ENCODE measurements around the gene ASMTL. TPM values are rescaled to one million over a fixed set of nuclear protein-coding genes. Genes with fewer than 3 reads are reported as not detected.
"Not testable (repeated sequence)": the region's sequence is repeated elsewhere in the genome, so short reads cannot be mapped to it uniquely, and the experiment has no call there.

Gene ASMTL
- total RNA-seq, 1 donor from 2014 or later, result 33.1 TPM

DNA sequence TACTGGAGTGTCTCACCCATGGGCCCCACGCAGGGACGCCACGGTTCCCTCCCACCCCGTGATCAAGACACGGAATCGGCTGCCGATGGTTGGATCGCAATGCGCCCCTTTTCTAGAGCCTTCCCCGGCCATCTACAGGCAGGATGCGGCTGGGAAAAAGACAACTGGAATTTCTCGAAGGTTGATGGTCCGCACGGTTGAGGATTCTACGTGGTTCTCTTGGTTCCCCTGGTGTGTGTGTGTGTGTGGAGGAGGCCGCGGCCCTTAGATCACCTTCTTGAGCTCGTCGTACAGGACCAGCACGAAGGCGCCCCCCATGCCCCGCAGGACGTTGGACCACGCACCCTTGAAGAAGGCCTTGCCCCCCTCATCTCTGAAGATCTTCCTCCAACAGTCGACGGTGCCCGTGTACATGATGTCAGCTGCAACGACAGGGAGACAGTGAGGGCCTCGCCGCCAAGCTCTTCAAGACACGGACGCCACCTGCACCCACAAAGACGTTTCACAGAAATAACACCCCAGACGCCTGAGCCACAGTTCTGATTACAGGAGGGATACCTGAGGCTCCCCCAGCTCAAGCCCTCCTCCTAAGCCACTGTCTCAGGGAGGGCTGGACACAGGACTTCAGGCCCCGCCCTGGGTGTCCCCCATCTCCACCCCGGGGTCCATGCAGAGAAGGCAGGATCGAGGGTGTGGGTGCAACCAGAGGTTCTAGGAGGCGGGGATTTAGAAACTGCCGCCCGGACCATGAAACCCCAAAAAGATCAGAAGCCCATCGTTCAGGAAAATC, 66.2 kb downstream of the ASMTL start:
- DNase-seq (ENCODE audit: missing footprints), result no peak
- ATAC-seq, result no peak
- intact Hi-C loops (cut with DNase I), result no loop called here

DNA sequence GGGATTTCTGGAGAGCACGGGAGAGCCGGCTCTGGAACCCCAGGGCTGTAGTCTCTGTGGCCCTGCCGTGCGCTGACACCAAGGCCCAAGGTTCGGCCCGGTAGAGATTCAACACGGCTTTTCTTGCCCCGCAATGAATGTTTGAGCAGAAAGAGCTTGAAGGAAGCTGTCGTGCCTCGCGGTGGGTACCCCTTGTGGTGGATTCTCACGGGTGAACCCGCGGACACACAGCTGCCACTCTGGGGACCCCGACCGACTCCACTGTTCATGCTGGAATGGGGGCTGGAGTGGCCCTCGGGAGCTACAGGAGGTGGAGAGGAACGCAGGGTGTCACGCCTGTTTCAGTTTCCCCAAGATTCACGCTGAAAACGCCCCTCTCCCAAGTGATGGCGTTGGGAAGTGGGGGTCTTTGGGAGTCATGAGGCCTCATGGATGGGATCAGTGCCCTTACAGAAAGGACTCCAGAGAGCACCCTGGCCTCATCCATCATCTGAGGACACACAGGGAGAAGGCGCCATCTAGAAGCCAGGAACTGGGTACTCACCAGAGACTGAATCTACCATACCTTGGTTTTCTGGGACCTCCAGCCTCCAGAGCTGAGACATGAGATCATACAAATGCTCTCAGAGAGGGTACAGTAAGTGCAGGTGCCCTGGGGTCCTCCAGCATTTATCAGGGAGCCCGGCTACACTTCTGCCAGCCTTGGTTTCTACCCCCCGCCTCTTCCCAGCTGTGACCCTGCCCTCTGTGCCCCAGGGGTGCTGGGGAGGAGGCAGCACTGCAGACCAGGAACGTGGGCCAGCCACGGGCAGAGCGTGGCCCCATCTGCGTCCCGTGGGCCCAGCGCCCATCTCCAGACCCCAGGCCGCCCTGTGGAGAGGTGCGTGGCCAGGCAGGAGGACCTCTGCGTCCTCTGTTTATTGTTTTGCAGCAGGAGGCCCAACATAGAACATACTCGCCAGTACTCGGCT, 67.2 kb downstream of the ASMTL start:
- intact Hi-C loops (cut with DNase I), result no loop called here
- DNase-seq (ENCODE audit: missing footprints), result no peak

DNA sequence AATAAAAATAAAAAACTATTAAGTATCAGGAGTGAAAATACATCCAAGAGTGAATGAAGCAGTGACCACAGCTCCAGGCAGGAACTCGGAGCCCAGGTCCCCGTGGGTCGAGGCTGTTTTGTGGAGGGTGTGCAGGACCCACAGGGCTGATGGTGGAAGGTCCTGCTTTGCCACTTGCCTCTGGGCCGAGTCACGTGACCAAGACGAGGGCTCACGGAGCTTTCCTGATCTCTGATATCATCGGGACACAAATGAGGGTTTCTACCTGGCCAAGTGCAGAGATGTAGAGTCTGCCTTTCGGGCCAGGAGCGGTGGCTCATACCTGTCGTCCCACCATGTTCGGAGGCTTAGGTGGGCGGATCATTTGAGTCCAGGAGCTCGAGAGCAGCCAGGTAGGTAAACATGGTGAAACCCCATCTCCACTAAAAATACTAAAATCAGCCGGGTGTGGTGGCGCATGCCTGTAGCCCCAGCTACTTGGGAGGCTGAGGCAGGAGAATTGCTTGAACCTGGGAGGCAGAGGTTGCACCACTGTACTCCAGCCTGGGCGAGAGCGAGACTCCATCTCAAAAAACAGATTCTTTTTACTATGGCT, 68.0 kb downstream of the ASMTL start:
- ATAC-seq, result no peak
- intact Hi-C loops (cut with DNase I), result no loop called here
- DNase-seq (ENCODE audit: missing footprints), result no peak

More for the DNA sequence above, 67.2 kb downstream of the ASMTL start:
- ATAC-seq, result no peak

DNA sequence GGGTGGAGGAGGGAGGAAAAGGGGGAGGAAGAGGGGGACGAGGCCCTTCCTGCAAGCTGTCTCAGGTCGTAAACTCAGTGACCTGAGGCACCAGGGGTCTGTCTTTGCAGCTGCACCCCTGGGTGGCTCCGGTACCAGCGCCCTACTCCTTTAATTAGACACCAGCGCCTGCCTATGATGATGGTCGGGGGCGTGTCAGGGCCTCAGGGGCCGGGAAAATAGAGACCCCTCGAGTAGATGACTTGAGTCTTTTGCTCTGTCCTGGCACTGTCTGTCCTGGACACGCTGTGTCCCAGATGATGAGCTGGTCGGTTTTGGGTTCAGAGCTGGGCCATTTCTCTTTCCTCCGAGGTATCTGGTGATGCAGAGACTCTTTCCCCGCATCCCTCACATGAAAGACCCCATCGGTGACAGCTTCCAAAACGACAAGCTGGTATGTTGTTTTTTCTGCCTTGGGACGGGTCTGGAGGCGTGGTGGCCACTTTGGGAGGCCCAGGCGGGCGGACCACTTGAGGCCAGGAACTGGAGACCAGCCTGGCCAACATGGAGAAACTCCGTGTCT, 72.0 kb downstream of the ASMTL start:
- ATAC-seq (no peak), DNase-seq (ENCODE audit: missing footprints) (no peak)
- intact Hi-C loops (cut with DNase I), result no loop called here

GRCh38 chrX:1378306-1378759, 74.4 kb downstream of the ASMTL start:
- ATAC-seq (no peak), DNase-seq (ENCODE audit: missing footprints) (no peak)
- intact Hi-C loops (cut with DNase I), result no loop called here

GRCh38 chrX:1368385-1368698, 84.4 kb downstream of the ASMTL start:
- DNase-seq (ENCODE audit: missing footprints) (no peak), ATAC-seq (no peak)
- intact Hi-C loops (cut with DNase I), result no loop called here

DNA sequence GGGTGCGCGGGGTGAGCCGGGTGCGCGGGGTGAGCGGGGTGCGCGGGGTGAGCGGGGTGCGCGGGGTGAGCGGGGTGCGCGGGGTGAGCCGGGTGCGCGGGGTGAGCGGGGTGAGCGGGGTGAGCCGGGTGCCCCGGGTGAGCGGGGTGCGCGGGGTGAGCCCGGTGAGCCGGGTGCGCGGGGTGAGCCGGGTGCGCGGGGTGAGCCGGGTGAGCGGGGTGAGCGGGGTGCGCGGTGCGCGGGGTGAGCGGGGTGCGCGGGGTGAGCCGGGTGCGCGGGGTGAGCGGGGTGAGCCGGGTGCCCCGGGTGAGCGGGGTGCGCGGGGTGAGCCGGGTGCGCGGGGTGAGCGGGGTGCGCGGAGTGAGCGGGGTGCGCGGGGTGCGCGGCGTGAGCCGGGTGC, 86.3 kb downstream of the ASMTL start:
- intact Hi-C loops (cut with DNase I); ATAC-seq; DNase-seq (ENCODE audit: missing footprints): not testable (repeated sequence)

DNA sequence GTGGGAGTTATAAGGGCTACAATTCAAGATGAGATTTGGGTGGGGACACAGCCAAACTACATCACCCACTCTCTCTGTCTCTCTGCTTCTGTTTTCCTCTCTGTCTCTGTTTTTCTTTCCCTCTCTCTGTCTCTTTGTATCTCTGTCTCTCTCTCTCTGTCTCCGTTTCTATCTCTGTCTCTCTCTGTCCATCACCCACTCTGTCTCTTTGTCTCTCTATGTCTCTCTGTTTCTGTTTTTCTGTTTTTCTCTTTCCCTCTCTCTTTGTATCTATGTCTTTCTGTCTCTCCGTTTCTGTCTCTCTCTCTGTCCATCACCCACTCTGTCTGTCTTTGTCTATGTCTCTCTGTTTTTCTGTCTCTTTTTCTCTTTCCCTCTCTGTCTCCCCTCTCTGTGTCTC, 90.8 kb downstream of the ASMTL start:
- ATAC-seq, result no peak
- intact Hi-C loops (cut with DNase I), result no loop called here
- no peak for DNase-seq (ENCODE audit: missing footprints)

- ATAC-seq (no peak), DNase-seq (ENCODE audit: missing footprints) (no peak)
- intact Hi-C loops (cut with DNase I), result no loop called here
Observed at GRCh38 chrX:1361275-1361674, 91.4 kb downstream of the ASMTL start.

DNA sequence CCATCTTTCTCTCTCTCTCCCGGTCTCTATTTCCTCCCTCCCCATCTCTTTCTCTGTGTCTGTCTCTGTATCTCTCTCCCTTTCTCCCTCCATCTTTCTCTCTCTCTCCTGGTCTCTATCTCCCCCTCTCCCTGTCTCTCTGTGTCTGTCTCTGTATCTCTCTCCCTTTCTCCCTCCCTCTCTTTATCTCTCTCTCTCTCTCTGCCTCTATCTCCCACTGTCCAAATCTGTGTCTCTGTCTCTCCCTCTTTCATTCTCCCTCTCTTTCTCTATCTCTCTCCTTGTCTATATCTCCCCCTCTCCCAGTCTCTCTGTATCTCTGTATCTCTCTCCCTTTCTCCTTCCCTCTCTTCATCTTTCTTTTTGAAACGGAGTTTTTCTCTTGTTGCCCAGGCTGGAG, 92.5 kb downstream of the ASMTL start:
- ATAC-seq (no peak), DNase-seq (ENCODE audit: missing footprints) (no peak)
- intact Hi-C loops (cut with DNase I), result no loop called here

GRCh38 chrX:1359477-1359873, 93.2 kb downstream of the ASMTL start:
- DNase-seq (ENCODE audit: missing footprints) (no peak), ATAC-seq (no peak)
- intact Hi-C loops (cut with DNase I), result no loop called here

- DNase-seq (ENCODE audit: missing footprints) (no peak), ATAC-seq (no peak)
Observed at GRCh38 chrX:1358793-1359476, 93.8 kb downstream of the ASMTL start.

GRCh38 chrX:1357993-1358392, 94.7 kb downstream of the ASMTL start:
- no peak for DNase-seq (ENCODE audit: missing footprints)
- intact Hi-C loops (cut with DNase I), result no loop called here
- no peak for ATAC-seq

More at GRCh38 chrX:1358793-1359476, 93.8 kb downstream of the ASMTL start:
- intact Hi-C loops (cut with DNase I), result no loop called here

GRCh38 chrX:1355131-1356046, 97.3 kb downstream of the ASMTL start:
- ATAC-seq, result peak; percentile 20
- intact Hi-C loops (cut with DNase I), result no loop called here

GRCh38 chrX:1354036-1355019, 98.4 kb downstream of the ASMTL start:
- ATAC-seq, result no peak
- intact Hi-C loops (cut with DNase I), result no loop called here
- DNase-seq (ENCODE audit: missing footprints), result no peak

More at GRCh38 chrX:1355131-1356046, 97.3 kb downstream of the ASMTL start:
- no peak for DNase-seq (ENCODE audit: missing footprints)

Data from Right ventricle myocardium inferior (tissue), 1 donor.